WTC11 (cell line): Measurements from ENCODE around the gene ISLR.

Source experiments
- ATF1 ChIP-seq: sonication (generic); formaldehyde crosslinking; IDR thresholded peaks from 2 replicates; pipeline ENCODE4 v1.8.1; 2023; ENCODE audit warnings: mild to moderate bottlenecking, moderate library complexity, missing genetic modification reagents
- ELF4 ChIP-seq: sonication (generic); formaldehyde crosslinking; IDR thresholded peaks from 2 replicates; pipeline ENCODE4 v1.8.1; 2022; ENCODE audit warnings: low read depth, mild to moderate bottlenecking, moderate library complexity, missing genetic modification reagents
- JUN ChIP-seq: sonication (generic); formaldehyde crosslinking; IDR thresholded peaks from 2 replicates; pipeline ENCODE4 v1.8.0; 2023; ENCODE audit warnings: mild to moderate bottlenecking, missing genetic modification reagents
- TEAD4 ChIP-seq: sonication (generic); formaldehyde crosslinking; IDR thresholded peaks from 2 replicates; pipeline ENCODE4 v1.8.0; 2022; ENCODE audit warnings: mild to moderate bottlenecking, missing genetic modification reagents
- ZNF317 ChIP-seq: sonication (generic); formaldehyde crosslinking; IDR thresholded peaks from 2 replicates; pipeline ENCODE4 v1.8.1; 2023; ENCODE audit warnings: low read depth, mild to moderate bottlenecking, moderate library complexity, missing genetic modification reagents, borderline replicate concordance
- TF ChIP-seq, protein P1 (sequence below): fragments of 200-600 bp; IDR thresholded peaks from 2 replicates; pipeline ENCODE4 v1.8.0; 2022; ENCODE audit warnings: antibody characterized with exemption
- TF ChIP-seq, protein P2 (sequence below): sonication (generic); formaldehyde crosslinking; IDR thresholded peaks from 2 replicates; pipeline ENCODE4 v1.8.1; 2022; ENCODE audit warnings: mild to moderate bottlenecking, moderate library complexity, missing genetic modification reagents

DNA sequence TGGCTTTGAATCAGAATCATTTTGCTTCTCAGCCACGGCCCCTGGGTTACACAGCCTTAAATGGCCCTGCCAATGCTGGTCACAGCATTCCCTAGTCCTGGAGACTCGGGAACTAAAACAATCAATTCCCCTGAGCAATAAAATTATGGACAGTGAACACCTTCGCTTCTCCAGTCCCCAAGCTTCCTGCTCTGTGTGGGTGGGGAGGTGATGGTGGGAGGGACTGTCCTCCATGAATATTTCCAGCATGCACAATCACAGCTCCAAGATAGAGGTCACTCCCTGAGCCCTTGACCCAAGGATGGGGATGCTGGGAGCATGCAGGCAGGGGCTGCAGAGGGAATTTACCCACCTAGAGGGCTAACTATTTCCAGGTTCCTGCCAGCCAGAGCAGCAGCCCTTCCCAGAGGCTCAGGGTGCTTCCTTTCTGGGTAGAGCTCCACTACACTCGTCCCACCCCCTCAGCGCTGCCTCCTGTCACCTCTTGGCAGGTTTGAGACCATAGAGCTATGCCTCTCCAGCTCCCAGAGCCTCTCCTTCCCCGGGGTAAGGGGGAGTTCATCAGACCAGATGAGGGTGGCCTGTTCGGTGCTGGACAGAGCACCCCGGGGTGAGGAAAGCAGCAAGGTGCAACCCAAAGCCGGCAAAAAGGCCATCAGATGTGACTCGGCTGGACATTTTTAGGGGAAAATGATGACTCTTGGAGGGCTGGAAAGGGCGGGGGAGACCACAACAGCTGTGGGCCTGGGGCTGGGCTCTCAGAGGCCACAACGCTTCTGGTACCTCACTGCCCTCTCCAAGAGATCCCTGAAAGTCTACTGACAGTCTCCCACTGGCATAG lies 48.1 kb downstream of the ISLR start:
- TF ChIP-seq, protein P1, sequence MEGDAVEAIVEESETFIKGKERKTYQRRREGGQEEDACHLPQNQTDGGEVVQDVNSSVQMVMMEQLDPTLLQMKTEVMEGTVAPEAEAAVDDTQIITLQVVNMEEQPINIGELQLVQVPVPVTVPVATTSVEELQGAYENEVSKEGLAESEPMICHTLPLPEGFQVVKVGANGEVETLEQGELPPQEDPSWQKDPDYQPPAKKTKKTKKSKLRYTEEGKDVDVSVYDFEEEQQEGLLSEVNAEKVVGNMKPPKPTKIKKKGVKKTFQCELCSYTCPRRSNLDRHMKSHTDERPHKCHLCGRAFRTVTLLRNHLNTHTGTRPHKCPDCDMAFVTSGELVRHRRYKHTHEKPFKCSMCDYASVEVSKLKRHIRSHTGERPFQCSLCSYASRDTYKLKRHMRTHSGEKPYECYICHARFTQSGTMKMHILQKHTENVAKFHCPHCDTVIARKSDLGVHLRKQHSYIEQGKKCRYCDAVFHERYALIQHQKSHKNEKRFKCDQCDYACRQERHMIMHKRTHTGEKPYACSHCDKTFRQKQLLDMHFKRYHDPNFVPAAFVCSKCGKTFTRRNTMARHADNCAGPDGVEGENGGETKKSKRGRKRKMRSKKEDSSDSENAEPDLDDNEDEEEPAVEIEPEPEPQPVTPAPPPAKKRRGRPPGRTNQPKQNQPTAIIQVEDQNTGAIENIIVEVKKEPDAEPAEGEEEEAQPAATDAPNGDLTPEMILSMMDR = no peak
- no peak for TF ChIP-seq ZNF317
- TF ChIP-seq ATF1 = no peak
- no peak for TF ChIP-seq JUN (CRISPR knock-in tag)
- no peak for TF ChIP-seq TEAD4
- no peak for TF ChIP-seq ELF4 (CRISPR knock-in tag)
- TF ChIP-seq, protein P2, sequence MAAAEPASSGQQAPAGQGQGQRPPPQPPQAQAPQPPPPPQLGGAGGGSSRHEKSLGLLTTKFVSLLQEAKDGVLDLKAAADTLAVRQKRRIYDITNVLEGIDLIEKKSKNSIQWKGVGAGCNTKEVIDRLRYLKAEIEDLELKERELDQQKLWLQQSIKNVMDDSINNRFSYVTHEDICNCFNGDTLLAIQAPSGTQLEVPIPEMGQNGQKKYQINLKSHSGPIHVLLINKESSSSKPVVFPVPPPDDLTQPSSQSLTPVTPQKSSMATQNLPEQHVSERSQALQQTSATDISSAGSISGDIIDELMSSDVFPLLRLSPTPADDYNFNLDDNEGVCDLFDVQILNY = no peak
